GM19351 (cell line): ENCODE measurements around the gene THSD4.
"Not testable (repeated sequence)": the region's sequence is repeated elsewhere in the genome, so short reads cannot be mapped to it uniquely, and the experiment has no call there.

ENCODE experiments used
- ATAC-seq: cut with Tn5 transposase; IDR thresholded peaks from one replicate; pipeline ENCODE4 v1.9.1; 2021; ENCODE audit warnings: mild to moderate bottlenecking, moderate library complexity; ENCODE audit not compliant: unreplicated experiment

Gene THSD4

DNA sequence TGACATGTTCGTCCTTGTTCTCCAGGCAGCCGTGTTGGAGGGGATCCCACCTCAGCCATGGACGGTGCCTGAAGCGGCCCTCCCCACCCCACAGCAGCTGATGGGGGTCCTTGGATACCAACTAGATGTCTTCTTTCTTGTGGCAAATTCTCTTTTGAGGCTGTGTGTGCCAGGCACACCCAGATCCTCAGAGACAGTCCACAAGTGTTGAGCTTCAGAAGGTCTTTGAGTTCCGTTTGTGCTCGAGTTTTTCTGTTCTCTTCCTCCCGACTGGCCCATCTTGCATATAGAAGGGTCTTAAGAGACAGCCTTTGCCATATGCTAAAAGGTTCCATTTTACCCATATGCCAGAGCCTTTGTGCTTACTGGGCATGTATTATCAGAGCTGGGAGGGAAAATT is 227.4 kb downstream of the THSD4 start:
- no peak for ATAC-seq

DNA sequence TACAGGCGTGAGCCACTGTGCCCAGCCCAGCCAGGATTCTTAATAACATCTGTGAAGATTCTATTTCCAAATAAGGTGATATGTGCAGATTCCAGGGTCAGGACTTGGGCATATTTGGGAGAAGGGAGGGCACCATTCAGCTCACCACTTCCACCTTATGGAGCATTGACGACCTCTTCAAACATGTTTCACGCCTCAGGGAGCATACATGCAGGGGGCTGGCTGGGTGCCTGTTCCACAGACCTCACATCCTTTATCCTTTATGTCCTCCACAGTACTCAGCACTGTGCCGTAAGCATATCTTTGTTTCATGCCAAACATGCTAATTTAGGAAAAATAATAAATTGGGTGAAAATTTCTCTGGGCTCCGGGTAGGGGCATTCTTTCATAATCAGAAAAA is 229.0 kb downstream of the THSD4 start:
- no peak for ATAC-seq

DNA sequence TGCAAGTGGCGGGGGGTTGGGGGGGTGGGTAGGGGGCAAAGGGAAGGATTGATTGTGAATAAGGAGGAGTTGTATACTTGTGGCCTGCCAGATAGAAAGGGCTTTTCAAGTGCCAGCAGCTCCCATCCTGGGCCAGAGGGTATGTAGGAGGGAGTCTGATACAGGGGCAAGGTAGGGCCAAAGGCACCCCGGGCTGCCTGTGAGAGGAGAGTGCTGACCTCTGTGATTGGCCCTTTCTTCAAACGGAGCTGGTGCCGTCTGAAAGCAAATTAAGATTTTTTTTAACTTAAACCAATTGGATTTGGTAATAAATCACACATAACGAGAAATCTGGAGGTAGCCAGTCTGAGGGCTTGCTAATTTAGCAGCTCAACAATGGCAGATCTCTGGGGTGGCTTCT is 229.9 kb downstream of the THSD4 start:
- no peak for ATAC-seq

DNA sequence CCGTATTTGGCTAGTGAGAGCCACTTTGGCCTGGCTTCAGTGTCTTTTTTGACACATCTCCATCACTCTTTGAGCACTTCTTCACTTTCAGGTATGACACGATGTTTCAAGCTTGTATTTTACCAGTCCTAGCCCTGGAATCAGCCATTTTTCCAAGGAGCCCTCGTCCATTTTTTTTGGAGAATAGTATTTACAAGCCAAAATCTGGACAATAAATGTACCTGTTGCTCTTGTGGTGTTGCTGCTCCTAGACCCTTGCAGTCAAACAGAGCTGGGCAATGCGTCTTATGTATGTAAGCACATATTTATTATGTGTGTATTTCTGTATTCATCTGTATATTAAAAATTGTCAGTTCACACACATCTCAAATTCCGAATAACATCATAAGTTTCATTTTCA is 231.2 kb downstream of the THSD4 start:
- no peak for ATAC-seq

DNA sequence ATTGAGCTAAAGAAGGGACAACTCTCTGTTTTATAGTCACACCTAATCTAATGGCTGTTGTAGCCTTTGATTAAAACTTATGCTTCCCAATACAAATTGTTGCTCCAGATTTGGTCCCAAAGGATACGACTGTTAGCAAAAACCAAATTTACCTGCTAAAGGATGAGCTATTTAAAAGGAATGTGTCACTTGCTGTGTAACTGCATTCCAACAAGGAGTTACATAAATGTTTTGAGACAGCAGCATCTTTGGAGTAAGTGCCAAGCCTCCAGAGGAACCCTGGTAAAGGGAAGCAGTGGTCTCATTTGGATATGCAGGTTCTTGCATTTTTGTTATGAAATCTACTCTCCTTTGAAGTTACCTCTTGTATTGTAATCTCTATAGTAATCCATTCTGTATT is 233.3 kb downstream of the THSD4 start:
- no peak for ATAC-seq

- ATAC-seq = no peak
Measured at GRCh38 chr15:71349336-71349735, 234.1 kb downstream of the THSD4 start.

GRCh38 chr15:71349736-71350526 is 234.7 kb downstream of the THSD4 start:
- ATAC-seq = no peak

DNA sequence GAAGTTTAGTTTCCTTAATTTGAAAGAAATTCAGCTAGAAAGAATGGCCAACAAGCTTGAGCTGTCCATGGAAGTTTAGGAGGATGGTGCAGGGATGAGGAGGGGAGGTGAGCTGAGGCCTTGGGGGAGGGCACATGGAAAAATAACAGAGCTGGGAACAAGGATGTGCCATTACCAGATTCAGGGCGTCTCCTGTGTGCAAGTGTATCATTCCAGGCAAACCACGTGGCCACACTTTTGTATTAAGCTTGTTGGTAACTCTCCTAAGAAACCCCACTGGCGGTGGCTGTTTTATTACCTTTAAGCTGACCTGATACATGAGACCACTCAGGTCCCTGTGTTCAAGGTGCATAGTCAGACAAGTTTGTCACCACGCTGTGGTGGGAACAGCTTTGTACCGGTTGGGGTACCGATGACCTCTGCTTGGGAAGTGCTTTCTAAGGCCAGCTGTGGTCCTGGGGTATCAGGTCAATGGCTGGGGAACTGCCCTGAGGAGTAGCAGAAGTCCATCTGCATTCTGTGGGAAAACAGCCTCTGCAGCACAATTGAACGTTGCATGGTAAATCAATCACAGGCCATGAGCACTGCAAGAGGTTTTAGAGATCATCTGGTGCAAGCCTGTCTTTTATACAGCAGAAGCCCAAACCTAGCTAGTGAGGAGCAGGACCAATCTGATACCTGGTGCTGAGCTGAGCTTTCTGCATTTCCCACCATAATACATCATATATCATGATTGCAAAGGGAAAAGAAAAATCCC is 235.5 kb downstream of the THSD4 start:
- no peak for ATAC-seq

DNA sequence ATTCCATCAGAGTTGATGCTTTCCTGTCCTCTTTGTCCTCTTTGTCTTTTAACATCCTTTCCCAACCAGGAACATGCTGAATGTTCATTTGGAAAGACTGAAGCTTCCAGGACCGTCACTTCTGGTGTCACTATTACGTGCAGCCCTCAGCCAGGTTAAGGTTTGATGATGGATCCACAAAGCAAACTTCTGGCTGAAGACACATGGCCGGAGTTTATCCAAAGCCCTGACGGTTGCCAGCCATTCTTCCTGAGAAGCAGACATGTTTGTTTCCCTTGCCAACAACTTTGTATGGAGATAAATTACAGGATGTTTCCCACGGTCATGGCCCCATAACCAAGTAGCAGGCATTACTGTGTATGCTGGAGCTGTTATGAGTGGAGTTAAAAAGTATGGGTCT is 236.9 kb downstream of the THSD4 start:
- ATAC-seq = no peak

GRCh38 chr15:71352765-71353164 is 237.5 kb downstream of the THSD4 start:
- ATAC-seq = no peak

DNA sequence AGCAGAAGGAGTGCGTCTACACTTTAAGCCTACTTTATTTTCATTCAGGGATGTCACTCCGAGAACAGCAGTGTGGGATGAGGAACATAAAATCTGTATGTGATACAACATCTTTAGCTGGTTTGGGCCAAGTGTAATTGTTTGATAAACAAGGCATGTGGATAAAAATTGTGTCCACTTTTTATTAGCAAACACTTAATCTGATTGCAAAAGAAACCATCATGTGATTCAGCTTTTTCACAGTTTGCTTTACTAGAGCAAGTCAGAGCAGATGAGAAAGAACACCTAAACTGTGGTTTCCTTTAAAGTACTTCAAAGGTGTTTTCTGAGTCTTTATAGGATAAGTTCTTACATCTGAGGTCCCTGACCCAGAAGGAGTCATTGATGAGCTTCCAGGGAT is 237.9 kb downstream of the THSD4 start:
- no peak for ATAC-seq

DNA sequence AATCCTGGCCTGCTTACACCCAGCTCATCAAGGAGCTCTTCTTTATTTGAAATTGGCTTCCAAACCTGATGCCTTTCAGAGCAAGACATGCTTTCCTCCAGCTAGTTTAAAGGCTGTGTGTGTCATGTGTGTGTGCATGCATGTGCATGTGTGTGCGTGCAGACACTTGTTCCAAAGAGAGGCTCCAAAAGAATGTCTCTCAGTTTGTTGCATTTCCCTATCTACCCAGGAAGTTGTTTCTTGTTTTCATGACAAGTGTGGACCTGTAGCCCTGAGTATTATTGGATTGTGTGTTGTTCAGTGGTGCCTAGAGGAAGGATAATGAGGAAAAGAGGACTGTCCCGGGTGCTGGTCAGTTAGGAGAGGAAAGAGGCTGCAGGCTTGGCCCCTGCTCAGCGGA is 240.0 kb downstream of the THSD4 start:
- no peak for ATAC-seq

DNA sequence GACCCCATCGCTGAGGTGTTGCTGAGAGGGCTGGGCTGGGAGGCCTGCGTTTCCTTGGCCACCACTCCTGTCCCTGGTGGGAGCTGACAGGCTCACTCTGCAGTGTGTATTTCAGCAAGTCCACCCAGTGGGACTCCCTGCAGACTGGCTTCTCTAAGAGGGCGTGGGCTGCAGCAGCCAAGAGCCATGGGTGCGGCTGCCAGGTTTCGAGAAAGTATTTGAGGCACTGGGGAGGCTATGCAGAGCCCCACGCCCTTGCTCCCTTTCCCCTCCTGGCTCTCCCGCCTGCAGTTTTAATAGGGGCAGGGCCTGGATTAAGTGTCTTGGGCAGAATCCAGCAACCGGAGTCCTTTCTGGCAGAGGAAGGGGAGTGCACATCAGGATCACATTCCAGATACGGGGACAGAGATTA is 242.1 kb downstream of the THSD4 start:
- ATAC-seq = no peak

- ATAC-seq = no peak
Measured at GRCh38 chr15:71357967-71358366, 242.7 kb downstream of the THSD4 start.

GRCh38 chr15:71359246-71359645 is 244.0 kb downstream of the THSD4 start:
- no peak for ATAC-seq

DNA sequence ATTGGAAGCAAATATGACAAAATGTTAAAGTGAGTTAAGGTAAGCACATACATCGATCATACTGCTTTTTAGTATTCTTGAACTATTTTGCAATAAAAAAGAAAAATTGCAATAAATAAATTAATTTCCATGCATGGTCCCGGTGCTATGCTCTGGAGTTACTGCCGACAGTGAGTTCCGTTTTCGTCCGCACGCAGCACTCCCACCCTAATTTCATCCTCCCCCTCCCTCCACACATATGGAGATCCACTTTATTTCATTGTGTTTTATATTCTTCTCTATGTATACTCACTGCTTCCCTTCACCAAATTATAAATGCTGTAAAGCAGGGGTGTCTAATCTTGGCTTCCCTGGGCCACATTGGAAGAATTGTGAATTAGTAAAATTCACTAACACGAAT is 247.3 kb downstream of the THSD4 start:
- no peak for ATAC-seq

- ATAC-seq = no peak
Measured at GRCh38 chr15:71362987-71363968, 248.0 kb downstream of the THSD4 start.

DNA sequence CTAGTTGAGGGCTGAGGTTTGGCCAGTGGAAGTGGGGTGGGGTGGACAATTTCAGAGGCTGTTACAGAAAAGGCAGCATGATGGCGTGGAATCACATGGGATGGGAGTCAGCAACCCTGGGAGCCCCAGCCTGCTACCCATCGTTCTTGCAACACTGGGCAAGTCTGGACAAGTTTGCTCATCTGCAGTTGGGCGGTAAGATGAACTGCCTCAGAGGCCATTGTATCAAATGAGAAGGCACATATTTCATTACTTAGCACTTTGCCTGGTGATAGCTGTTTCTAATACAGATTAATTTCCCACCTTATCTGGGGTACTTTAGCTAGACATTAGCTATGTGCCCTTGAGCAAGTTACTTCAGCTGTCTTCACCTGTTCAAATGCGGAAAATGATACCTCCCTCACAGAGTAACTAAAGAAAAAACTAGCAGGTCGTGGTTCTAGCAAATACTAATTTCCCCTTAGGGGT is 248.9 kb downstream of the THSD4 start:
- no peak for ATAC-seq

DNA sequence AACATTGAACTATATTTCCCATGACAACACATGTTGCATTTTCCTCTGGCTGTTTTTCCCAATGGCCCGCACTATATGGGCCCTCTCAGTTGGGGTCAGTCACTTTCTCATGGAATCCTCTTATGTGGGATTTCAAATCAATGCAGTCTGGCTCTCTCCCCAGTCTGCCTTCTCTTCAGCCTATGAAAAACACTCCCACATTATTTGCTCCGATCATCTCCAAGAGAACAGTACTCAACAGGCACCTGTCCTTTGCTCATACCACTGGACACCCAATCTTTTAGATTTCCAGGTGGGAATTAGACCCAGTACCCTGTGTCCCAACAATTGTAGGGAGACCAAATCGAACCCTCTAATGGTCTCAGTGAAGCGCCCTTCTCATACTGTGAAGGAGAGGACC is 251.3 kb downstream of the THSD4 start:
- no peak for ATAC-seq

DNA sequence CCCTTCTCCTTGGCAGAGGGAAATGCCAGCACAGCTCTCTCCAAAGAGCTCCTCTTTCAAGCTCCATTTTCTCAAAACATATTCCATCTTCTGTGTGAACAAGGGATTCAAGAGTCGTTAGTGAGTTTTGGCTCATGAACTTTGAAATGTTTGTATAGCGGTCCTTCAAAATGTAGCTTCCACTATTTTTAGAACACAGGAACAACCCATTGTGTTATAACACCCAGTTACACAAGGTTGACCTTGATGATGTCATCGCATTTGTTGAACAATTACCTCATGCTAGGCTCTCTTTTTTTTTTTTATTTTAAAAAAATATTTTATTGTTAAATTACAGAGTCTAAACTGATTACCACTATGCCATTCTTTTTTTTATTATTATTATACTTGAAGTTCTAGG is 251.7 kb downstream of the THSD4 start:
- no peak for ATAC-seq

GRCh38 chr15:71367737-71368136 is 252.5 kb downstream of the THSD4 start:
- not testable (repeated sequence) for ATAC-seq
